GM19240 (cell line): ENCODE results near the gene ADAMTSL2.
"Not testable (repeated sequence)": the region's sequence is repeated elsewhere in the genome, so short reads cannot be mapped to it uniquely, and the experiment has no call there.

ENCODE experiments used
- DNase-seq: peaks from one replicate; pipeline ENCODE4 v3.0.0; 2011; ENCODE audit warnings: low spot score; ENCODE audit not compliant: insufficient read length

Gene ADAMTSL2

GRCh38 chr9:133556354-133556753 is 21.9 kb downstream of the ADAMTSL2 start:
- no peak for DNase-seq

DNA sequence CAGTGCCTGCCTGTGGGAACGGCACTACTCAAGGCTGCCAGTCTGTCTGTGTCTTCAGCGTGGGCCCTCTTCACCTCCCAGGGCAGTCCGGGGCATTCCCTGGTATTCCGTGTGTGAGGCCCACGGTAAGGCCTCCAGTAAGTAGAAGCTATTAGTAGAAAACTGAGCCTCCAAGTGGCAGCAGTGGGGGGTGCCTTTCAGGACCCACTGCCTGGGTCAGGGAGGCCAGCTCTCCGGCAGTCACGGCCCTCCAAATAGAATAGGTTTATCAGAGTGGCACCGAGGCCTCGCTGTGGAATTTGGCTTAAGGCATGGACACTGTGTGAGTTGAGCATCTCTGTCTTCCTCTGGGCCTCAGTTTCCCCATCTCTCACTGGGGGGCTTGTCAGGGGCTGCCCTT is 23.1 kb downstream of the ADAMTSL2 start:
- no peak for DNase-seq

DNA sequence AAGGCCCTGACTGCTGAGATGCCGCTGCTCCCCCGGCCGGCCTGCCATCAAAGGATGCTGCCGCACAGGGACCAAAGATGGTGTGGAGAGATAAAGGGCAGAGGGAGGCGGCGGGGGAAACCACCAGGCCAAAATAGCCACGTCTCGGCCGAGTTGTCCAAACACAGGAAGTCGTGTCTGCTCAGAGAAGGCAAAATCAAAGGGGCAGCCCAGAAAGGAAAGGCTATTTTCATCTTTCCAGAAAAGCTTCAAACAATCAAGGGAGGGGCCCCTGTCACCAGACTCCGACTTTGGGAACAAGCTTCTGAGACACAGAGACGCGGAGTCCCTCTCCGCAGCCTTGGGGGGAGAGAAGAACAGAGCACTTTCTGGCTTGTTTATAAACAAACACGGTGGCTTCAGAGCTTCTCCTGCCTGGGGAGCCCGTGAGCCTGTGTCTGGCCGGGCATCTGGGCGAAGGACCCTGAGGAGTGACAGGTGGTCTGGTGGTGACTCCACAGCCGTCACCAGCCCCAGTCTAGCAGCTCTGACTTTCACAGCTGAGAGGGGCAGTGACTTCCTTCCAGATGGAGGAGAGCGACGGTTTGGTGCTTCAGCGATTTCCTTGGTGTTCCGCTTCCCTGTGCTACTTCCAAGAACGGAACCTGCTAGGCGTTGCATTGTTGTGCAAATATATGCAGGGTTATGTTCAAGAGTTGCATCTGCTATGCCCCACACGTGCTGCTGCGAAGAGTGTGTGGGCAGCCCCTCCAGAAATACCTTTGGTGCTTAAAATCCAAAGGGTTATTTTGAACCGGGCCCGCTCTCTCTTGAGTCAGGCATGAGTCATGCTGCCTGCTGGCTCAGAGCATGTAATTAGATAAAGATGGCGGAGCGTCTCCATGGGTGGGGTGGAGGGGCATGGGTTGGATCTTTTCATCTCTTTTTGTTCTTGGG is 24.0 kb downstream of the ADAMTSL2 start:
- peak; percentile 85 for DNase-seq

DNA sequence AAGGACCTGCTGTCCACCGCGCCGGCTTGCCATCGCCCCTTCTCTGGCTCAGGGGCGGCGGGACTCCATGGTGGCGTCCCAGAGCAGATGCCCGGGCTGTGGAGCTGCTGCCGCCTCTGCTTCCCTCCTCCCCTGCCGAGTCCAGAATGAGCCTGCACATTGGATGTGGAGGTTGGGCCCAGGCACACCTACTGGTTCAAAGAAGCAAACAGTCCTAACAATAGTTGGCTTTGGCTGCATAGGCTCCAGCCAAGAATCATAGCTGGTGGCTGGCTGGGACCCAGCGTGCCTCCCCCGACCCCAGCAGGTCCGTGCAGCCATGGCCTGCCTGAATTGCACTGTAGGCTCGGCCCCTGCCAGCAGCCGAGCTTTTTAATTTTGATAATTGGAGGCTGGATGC is 25.8 kb downstream of the ADAMTSL2 start:
- no peak for DNase-seq

- DNase-seq = no peak
Observed at GRCh38 chr9:133560944-133561343, 26.4 kb downstream of the ADAMTSL2 start.

DNA sequence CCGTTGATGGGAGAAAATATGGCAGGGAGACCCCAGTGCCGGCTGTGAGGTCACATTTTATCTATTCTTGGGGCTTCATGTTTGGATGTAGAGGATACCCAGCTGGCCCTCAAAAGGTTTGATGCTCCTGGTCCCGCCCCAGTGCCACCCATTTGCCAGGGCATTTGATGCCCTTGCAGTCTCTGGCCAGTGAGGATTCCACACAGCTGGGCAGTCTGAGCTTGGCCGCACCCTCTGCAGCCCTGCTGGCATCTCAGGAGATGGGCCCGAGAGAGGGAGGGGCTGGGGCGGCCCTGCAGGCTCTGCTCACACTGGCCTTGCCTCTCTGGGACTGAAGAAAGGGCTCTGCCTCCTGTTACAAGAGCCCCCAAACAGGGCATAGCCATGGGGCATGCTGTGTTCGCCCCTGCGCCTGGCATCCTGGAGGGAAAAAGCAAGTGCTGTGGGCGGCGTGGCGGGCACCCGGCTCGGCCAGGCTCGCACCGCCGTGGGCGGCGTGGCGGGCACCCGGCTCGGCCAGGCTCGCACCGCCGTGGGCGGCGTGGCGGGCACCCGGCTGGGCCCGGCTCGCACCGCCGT is 27.6 kb downstream of the ADAMTSL2 start:
- DNase-seq = no peak

DNA sequence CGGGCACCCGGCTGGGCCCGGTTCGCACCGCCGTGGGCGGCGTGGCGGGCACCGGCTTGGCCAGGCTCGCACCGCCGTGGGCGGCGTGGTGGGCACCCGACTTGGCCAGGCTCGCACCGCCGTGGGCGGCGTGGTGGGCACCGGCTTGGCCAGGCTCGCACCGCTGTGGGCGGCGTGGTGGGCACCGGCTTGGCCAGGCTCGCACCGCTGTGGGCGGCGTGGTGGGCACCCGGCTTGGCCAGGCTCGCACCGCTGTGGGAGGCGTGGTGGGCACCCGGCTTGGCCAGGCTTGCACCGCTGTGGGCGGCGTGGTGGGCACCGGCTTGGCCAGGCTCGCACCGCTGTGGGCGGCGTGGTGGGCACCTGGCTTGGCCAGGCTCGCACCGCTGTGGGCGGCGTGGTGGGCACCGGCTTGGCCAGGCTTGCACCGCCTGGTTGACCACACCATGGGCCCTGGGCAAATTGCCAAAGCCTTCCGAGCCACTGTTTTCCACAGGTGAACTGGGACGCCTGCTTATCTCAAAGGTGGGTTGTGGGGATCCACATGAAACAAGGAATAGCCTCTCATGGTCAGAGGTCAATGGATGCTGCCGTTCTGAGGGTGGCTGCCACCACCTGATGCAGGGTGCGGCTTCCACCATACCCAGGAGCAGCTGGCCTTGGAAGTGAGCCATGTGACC is 28.2 kb downstream of the ADAMTSL2 start:
- DNase-seq = no peak

- no peak for DNase-seq
Observed at GRCh38 chr9:133563291-133563796, 28.8 kb downstream of the ADAMTSL2 start.

DNA sequence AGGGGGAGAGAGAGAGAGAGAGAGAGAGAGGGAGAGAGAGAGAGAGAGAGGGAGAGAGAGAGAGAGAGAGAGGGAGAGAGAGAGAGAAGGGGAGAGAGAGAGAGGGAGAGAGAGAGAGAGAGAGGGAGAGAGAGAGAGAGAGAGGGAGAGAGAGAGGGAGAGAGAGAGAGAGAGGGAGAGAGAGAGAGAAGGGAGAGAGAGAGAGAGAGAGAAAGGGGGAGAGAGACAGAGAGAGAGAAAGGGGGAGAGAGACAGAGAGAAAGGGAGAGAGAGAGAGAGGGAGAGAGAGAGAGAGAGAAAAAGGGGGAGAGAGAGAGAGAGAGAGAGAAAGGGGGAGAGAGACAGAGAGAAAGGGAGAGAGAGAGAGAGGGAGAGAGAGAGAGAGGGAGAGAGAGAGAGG is 29.3 kb downstream of the ADAMTSL2 start:
- DNase-seq = not testable (repeated sequence)

GRCh38 chr9:133564451-133565116 is 30.1 kb downstream of the ADAMTSL2 start:
- no peak for DNase-seq

DNA sequence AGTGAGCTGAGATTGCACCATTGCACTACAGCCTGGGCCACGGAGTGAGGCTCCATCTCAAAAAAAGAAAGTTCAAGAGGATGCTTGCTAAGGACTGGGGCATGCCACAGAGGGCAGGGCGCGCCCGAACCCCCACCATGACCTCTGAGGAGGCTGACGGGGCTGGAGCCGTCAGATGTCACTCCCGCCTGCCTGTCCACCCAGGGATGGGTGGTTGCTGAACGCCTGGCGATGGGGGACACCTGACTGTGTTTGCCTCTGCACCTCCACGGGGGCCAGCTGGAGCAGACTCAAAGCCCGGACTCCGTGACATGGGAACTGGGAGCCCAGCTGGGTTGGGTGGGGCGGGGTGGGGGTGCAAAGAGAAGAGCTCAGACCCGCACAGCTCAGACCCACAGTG is 31.9 kb downstream of the ADAMTSL2 start:
- no peak for DNase-seq

DNA sequence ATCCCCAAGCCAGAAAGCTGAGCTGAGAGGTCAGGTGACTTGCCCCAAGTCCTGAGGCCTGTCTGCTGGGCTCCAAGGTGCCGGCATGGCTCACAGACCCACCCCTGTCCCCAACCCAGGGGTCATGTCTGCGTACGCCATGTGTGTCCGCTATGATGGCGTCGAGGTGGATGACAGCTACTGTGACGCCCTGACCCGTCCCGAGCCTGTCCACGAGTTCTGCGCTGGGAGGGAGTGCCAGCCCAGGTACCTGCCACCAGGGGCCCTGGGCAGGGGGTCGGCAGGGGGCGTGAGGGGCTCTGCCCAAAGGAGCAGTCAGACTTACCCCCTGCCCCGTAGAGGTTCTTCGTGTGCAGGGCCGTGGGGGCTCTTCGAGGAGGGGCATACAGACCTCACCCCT is 32.3 kb downstream of the ADAMTSL2 start:
- DNase-seq = no peak

GRCh38 chr9:133568186-133568585 is 33.7 kb downstream of the ADAMTSL2 start:
- no peak for DNase-seq

- no peak for DNase-seq
Observed at GRCh38 chr9:133569121-133569785, 34.7 kb downstream of the ADAMTSL2 start.

DNA sequence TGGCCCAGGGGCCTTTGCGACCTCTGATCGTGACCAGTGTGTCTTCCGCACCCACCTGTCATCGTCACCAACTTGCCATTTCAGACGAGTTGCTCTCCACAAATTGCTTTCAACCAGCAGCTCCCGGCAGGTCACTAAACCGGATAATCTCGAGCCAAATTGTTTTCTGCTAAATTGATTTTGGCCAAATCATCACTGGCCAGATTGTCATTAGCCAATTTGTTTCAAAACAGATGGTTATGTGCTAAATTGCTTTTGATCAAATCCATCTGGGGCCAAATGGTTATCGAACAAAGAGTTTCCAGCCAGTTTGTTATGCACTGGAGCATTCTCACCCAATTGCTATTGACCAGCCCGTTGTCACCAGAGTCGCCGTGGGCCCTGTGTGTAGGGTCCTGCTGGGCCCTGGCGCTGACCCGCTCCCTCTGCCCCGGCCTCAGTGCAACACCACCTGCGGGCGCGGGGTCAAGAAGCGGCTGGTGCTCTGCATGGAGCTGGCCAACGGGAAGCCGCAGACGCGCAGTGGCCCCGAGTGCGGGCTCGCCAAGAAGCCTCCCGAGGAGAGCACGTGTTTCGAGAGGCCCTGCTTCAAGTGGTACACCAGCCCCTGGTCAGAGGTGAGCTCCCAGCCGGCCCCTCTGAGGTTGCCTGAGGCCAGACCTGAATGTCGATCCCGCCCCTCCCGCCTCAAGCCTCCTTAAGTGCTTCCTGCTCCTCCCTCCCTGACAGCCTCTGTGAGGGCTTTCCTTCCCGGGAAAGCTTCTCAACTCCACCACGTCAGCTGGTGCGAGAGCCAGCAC is 35.6 kb downstream of the ADAMTSL2 start:
- DNase-seq = no peak

DNA sequence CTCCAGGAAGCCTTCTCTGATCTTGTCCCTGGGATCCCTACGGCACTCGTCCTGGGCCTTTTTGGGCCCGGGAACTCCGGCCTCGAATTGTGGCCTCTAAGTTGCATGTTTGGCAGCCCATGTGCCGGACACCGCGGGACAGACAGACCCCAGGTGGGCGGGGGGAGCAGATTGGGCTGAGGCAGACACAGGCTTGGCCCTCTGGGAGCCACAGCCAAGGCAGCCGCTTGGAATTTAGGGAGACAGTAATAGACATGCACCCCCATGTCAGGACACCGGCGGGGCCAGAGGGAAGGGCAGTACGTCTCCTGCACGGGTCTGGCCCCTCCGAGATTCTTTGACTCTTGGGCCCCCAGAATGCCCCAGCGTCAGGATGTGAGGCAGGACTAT is 36.2 kb downstream of the ADAMTSL2 start:
- no peak for DNase-seq

GRCh38 chr9:133571391-133571890 is 36.9 kb downstream of the ADAMTSL2 start:
- DNase-seq = no peak

DNA sequence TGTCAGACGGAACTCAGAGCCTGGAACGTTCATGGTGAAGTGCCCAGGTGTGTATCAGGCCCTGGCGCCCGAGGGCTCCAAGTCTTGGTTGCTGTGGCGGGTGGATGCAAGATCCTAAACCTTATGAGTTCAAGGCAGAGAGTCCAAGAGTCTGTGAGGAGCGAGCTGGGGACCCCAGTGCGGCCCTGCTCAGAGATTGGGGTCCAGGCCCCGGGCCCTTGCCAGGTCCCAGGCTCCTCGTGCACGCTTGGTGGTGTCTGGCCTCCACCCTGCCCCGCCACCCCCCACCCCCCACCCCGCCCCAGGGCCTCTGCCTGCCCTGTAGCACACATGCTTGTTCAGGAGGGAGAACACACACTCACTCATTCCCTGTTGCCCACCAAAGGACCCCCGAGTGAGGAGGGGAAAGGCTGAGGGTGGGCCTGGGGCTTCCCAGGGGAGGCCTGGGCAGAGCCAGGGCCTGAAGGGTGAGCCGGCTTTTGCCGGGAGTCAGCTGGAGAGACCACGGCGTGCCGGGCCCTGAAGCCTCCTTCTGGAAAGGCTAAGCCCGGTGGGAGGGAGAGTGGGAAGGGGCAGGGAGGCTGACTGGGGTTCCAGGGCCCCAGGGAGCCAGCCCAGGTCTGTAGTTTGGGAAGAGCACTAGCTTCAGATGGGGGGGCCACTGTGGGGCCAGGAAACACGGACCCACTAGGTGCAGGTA is 37.5 kb downstream of the ADAMTSL2 start:
- no peak for DNase-seq

- DNase-seq = no peak
Observed at GRCh38 chr9:133572821-133573361, 38.4 kb downstream of the ADAMTSL2 start.
